ENCODE measurements around the gene C2CD4C. TPM values are rescaled to one million over a fixed set of nuclear protein-coding genes. Genes with fewer than 3 reads are reported as not detected.

Gene C2CD4C
- total RNA-seq, 1 experiment from 2014 or later, result 0.29 TPM

DNA sequence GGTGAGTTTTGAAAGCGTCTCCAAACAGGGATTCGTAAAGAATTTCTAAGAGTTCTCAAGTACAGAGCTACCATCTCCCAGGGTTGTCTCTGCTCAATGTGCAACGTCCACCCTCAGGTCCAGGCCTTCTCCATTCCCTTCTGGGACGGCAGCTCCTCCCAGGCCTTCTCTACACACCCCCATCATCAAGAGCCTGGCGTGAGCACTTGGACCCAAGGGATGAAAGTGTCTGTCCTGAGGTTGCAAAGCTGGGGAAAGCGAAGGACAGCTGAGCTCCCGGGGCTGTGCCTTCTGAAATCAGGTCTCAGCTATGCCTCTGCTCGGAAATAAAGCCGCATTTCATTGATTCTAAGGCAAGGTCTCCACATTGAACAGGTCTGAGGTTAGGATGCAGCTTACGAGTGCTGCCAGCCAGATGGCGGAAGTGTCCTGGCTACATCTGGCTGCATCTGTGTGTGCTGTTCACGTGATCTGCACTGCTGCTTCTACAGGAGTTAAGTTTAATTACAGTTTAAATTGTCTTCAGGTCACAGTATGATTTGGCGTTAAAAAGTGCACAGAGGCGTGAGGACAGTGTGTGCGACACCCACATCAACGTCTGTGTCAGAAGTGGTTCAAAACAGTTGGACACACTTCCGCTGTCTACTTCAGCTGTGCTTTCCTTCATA, 37.3 kb downstream of the C2CD4C start:
- Histone ChIP-seq H3K4me3 (ENCODE audit: low read length) (no peak overlapping the region), H3K36me3 (ENCODE audit: low read depth, low read length) (no peaks in the 10 kb centered on the region), H3K9me3 (ENCODE audit: low read length) (no peaks in the 10 kb centered on the region), H3K27ac (ENCODE audit: low read length) (no peak overlapping the region), H3K79me2 (ENCODE audit: low read length) (no peaks in the 10 kb centered on the region), H3K4me2 (ENCODE audit: low read length) (no peak overlapping the region), H3K9ac (ENCODE audit: low read length) (no peak overlapping the region), H4K20me1 (ENCODE audit: low read length) (no peaks in the 10 kb centered on the region), H2AFZ (ENCODE audit: low read length) (no peak overlapping the region), H3K27me3 (ENCODE audit: low read length) (0 out of 2 replicates have a peak, but pooled peaks cover 15% of the 10 kb centered on the region), H3K4me1 (ENCODE audit: insufficient read depth, low read length) (no peaks in the 10 kb centered on the region), H3F3A (ENCODE audit: low read length, unreplicated experiment) (no peaks in the 10 kb centered on the region), H3K9me2 (replicated peaks; ENCODE audit: low read length) (no peaks in the 10 kb centered on the region)
- intact Hi-C loops (cut with micrococcal nuclease), result no loop called here
- CTCF ChIA-PET, result no interaction called here
- DNase-seq (no peak), ATAC-seq (no peak)
- TF ChIP-seq, protein P1, sequence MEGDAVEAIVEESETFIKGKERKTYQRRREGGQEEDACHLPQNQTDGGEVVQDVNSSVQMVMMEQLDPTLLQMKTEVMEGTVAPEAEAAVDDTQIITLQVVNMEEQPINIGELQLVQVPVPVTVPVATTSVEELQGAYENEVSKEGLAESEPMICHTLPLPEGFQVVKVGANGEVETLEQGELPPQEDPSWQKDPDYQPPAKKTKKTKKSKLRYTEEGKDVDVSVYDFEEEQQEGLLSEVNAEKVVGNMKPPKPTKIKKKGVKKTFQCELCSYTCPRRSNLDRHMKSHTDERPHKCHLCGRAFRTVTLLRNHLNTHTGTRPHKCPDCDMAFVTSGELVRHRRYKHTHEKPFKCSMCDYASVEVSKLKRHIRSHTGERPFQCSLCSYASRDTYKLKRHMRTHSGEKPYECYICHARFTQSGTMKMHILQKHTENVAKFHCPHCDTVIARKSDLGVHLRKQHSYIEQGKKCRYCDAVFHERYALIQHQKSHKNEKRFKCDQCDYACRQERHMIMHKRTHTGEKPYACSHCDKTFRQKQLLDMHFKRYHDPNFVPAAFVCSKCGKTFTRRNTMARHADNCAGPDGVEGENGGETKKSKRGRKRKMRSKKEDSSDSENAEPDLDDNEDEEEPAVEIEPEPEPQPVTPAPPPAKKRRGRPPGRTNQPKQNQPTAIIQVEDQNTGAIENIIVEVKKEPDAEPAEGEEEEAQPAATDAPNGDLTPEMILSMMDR (conservative IDR thresholded peaks at IDR 0.05; ENCODE audit: low read depth, low read length), result no peak
- TF ChIP-seq EZH2 (IDR thresholded peaks at IDR 0.05; ENCODE audit: low read length, unreplicated experiment) (no peak), EZH2phosphoT487 (IDR thresholded peaks at IDR 0.05; ENCODE audit: borderline replicate concordance, low read length) (no peak)
- BruUV-seq (replicated peaks), result no TSS peak
- POLR2A ChIA-PET (ENCODE audit: unreplicated experiment), result no interaction called here

DNA sequence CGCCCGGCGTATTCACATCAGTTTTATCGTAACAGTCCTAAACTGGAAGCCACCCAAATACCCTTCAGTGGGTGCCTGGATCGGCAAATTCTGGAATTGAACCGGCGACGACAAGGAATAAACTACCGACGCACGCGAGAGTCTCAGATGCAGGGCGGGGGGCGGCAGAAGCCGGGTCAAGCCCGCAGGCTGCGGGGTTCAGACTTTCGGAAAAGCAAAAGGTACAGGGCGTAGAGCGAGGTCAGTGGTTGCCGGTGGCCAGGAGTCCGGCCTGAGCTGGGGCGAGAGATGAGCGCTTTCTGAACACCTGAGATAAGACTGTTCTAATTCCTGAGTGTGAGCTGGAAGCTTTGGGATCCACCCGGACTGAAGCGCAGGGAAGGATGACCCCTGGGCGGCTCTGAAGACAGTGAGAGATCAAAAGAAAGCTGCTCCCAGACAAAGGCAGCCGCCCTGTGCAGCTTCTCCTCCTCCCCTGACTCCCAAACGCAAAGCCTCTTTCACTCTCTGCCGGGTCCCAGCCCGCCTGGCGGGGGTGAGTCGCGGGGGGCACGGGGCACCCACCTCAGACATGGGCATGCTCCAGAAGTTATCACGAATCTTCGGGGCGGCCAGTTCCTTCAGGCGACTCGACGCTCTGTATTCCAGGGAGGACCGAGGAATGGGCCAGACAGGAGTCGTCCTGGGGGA, 38.2 kb downstream of the C2CD4C start:
- intact Hi-C loops (cut with micrococcal nuclease), result no loop called here
- BruUV-seq (replicated peaks), result no TSS peak
- H3K27ac ChIP-seq (ENCODE audit: low read length), result no peak overlapping the region
- DNase-seq (no peak), ATAC-seq (no peak)
- H4K20me1 ChIP-seq (ENCODE audit: low read length), result no peaks in the 10 kb centered on the region
- CTCF ChIA-PET, result no interaction called here
- H3K36me3 ChIP-seq (ENCODE audit: low read depth, low read length), result no peaks in the 10 kb centered on the region
- H3K4me1 ChIP-seq (ENCODE audit: insufficient read depth, low read length), result no peaks in the 10 kb centered on the region
- H3K27me3 ChIP-seq (ENCODE audit: low read length), result 0 out of 2 replicates have a peak, but pooled peaks cover 15% of the 10 kb centered on the region
- POLR2A ChIA-PET (ENCODE audit: unreplicated experiment), result no interaction called here
- H2AFZ ChIP-seq (ENCODE audit: low read length), result no peak overlapping the region
- H3F3A ChIP-seq (ENCODE audit: low read length, unreplicated experiment), result no peaks in the 10 kb centered on the region
- H3K4me2 ChIP-seq (ENCODE audit: low read length), result no peak overlapping the region
- TF ChIP-seq, protein P1 (conservative IDR thresholded peaks at IDR 0.05; ENCODE audit: low read depth, low read length), result no peak
- no peak for TF ChIP-seq EZH2 (IDR thresholded peaks at IDR 0.05; ENCODE audit: low read length, unreplicated experiment)
- TF ChIP-seq EZH2phosphoT487 (IDR thresholded peaks at IDR 0.05; ENCODE audit: borderline replicate concordance, low read length), result no peak
- no peaks in the 10 kb centered on the region for H3K9me3 ChIP-seq (ENCODE audit: low read length)
- H3K9me2 ChIP-seq (replicated peaks; ENCODE audit: low read length), result no peaks in the 10 kb centered on the region
- no peak overlapping the region for H3K4me3 ChIP-seq (ENCODE audit: low read length)
- no peaks in the 10 kb centered on the region for H3K79me2 ChIP-seq (ENCODE audit: low read length)
- H3K9ac ChIP-seq (ENCODE audit: low read length), result no peak overlapping the region

DNA sequence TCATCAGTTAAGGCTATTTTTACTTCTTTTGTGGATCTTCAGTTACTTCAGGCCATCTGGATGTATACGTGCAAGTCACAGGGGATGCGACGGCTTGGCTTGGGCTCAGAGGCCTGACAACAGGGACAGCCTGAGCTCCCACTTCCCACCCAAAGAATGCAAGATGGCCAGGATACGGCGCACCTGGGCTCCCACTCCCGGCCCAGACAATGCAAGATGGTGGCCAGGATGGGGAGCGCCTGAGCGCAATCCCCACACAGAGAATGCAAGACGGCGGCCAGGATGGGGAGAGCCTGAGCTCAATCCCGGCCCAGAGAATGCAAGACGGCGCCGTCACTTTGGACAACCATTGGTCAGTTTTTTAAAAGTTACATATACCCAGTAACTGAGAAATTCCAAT, 39.1 kb downstream of the C2CD4C start:
- no peak for DNase-seq
- no peaks in the 10 kb centered on the region for H3K4me1 ChIP-seq (ENCODE audit: insufficient read depth, low read length)
- H4K20me1 ChIP-seq (ENCODE audit: low read length), result no peaks in the 10 kb centered on the region
- TF ChIP-seq, protein P1 (conservative IDR thresholded peaks at IDR 0.05; ENCODE audit: low read depth, low read length), result no peak
- TF ChIP-seq EZH2 (IDR thresholded peaks at IDR 0.05; ENCODE audit: low read length, unreplicated experiment) (no peak), EZH2phosphoT487 (IDR thresholded peaks at IDR 0.05; ENCODE audit: borderline replicate concordance, low read length) (no peak)
- ATAC-seq, result no peak
- H3K27me3 ChIP-seq (ENCODE audit: low read length), result 0 out of 2 replicates have a peak, but pooled peaks cover 15% of the 10 kb centered on the region
- H2AFZ ChIP-seq (ENCODE audit: low read length), result no peak overlapping the region
- BruUV-seq (replicated peaks), result no TSS peak
- intact Hi-C loops (cut with micrococcal nuclease), result no loop called here
- H3K4me3 ChIP-seq (ENCODE audit: low read length), result no peak overlapping the region
- CTCF ChIA-PET, result no interaction called here
- H3K27ac ChIP-seq (ENCODE audit: low read length), result no peak overlapping the region
- POLR2A ChIA-PET (ENCODE audit: unreplicated experiment), result no interaction called here
- no peaks in the 10 kb centered on the region for H3K9me3 ChIP-seq (ENCODE audit: low read length)
- H3K9ac ChIP-seq (ENCODE audit: low read length), result no peak overlapping the region
- H3K9me2 ChIP-seq (replicated peaks; ENCODE audit: low read length), result no peaks in the 10 kb centered on the region
- H3K79me2 ChIP-seq (ENCODE audit: low read length), result no peaks in the 10 kb centered on the region
- no peaks in the 10 kb centered on the region for H3K36me3 ChIP-seq (ENCODE audit: low read depth, low read length)
- no peak overlapping the region for H3K4me2 ChIP-seq (ENCODE audit: low read length)
- no peaks in the 10 kb centered on the region for H3F3A ChIP-seq (ENCODE audit: low read length, unreplicated experiment)
